Loucy (cell line): ENCODE measurements around the gene TOB1.

Source experiments
- EZH2phosphoT487 ChIP-seq: fragments of 200-600 bp; IDR thresholded peaks from 2 replicates; pipeline ENCODE4 v1.6.1; 2018; ENCODE audit warnings: antibody characterized with exemption, mild to moderate bottlenecking, moderate library complexity, borderline replicate concordance
- TF ChIP-seq, protein P1 (sequence below): fragments of 200-600 bp; sonication (generic); conservative IDR thresholded peaks from 2 replicates; pipeline ENCODE4 v1.5.1; 2014; ENCODE audit warnings: mild to moderate bottlenecking, antibody characterized with exemption, low read length

DNA sequence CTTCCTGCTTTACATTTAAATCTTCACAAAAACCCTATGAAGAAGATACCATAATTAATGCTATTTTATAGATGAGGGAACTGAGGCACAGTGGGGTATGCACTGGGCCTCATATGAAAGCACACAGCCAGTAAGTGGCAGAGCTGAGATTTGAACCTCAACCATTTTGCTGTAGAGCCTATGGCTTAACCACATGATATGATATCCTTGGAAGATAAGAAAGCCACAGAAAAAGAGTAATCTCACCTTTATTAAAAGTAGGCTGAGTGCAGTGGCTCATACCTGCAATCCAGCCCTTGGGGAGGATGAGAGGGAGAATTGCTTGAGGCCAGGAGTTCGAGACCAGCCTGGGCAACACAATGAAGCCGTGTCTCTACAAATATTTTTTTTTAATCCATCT is 15.0 kb upstream of the TOB1 start:
- TF ChIP-seq, protein P1, sequence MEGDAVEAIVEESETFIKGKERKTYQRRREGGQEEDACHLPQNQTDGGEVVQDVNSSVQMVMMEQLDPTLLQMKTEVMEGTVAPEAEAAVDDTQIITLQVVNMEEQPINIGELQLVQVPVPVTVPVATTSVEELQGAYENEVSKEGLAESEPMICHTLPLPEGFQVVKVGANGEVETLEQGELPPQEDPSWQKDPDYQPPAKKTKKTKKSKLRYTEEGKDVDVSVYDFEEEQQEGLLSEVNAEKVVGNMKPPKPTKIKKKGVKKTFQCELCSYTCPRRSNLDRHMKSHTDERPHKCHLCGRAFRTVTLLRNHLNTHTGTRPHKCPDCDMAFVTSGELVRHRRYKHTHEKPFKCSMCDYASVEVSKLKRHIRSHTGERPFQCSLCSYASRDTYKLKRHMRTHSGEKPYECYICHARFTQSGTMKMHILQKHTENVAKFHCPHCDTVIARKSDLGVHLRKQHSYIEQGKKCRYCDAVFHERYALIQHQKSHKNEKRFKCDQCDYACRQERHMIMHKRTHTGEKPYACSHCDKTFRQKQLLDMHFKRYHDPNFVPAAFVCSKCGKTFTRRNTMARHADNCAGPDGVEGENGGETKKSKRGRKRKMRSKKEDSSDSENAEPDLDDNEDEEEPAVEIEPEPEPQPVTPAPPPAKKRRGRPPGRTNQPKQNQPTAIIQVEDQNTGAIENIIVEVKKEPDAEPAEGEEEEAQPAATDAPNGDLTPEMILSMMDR: no peak
- no peak for TF ChIP-seq EZH2phosphoT487
